NB4 (cell line): ENCODE data around the gene IGFBP3.

ENCODE experiments used
- POLR2A ChIP-seq: IDR thresholded peaks from 2 replicates; pipeline ENCODE4 v1.6.1; 2011; ENCODE audit warnings: mild to moderate bottlenecking; ENCODE audit not compliant: insufficient read length; ENCODE audit errors: extremely low read depth
- TF ChIP-seq, protein P1 (sequence below): IDR thresholded peaks from one replicate; pipeline ENCODE4 v1.5.1; 2012; ENCODE audit warnings: low read depth, low read length
- TF ChIP-seq, protein P2 (sequence below): IDR thresholded peaks from 2 replicates; pipeline ENCODE4 v1.6.1; 2011; ENCODE audit warnings: low read depth, low read length

DNA sequence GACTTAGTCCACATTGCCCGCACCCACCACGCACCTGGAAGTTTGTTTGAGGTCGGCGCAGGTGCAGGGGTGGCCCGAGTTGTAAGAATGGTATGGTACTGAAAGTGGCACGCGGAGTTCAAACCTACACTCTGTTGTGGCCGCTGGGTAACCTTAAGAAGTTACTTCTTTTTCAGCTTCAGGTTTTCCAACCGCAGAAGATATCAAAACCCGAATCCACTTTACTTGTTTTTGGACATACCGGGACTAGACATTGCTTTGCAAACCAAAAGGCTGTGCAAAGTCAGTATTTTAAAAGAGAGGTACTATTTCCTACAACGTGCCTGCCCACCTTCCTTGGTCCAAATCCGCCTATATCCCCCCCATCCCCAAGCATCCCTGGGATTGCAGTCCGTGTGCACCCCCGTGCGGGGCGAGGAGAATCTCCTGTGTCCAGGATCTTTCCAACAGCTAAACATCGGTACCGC lies 1.0 kb downstream of the IGFBP3 start:
- TF ChIP-seq, protein P1, sequence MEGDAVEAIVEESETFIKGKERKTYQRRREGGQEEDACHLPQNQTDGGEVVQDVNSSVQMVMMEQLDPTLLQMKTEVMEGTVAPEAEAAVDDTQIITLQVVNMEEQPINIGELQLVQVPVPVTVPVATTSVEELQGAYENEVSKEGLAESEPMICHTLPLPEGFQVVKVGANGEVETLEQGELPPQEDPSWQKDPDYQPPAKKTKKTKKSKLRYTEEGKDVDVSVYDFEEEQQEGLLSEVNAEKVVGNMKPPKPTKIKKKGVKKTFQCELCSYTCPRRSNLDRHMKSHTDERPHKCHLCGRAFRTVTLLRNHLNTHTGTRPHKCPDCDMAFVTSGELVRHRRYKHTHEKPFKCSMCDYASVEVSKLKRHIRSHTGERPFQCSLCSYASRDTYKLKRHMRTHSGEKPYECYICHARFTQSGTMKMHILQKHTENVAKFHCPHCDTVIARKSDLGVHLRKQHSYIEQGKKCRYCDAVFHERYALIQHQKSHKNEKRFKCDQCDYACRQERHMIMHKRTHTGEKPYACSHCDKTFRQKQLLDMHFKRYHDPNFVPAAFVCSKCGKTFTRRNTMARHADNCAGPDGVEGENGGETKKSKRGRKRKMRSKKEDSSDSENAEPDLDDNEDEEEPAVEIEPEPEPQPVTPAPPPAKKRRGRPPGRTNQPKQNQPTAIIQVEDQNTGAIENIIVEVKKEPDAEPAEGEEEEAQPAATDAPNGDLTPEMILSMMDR = no peak
- TF ChIP-seq POLR2A = no peak
- TF ChIP-seq, protein P2, sequence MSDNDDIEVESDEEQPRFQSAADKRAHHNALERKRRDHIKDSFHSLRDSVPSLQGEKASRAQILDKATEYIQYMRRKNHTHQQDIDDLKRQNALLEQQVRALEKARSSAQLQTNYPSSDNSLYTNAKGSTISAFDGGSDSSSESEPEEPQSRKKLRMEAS = no peak
